ENCODE results near the gene ARHGAP30. TPM values are rescaled to one million over a fixed set of nuclear protein-coding genes. Genes with fewer than 3 reads are reported as not detected.

The ARHGAP30 gene
- total RNA-seq, 1 experiment from 2014 or later = 0.36 TPM

DNA sequence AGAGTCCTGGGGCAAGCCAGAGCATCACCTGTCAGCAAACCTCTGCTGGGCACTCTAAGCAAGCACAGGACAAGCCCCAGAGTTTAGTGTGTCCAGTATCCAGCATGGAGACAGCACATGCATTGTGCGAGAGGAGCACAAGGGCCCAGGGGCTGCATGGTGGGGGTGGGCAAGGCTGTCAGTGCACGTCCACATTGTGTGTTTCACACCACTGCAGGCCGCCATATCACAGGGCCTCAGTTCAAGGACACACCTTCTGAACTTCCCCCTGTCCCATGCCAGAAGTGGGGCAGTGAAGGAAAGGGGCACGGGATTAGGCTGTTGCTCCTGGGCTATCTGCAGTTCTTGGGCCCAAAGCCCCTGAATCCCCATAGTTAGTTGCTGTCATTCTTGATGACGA lies 30.1 kb downstream of the ARHGAP30 start:
- TF ChIP-seq SIN3A (IDR thresholded peaks at IDR 0.05; ENCODE audit: borderline replicate concordance, insufficient read depth, low read depth, low read length) (no peak), CTCF (IDR thresholded peaks at IDR 0.05) (no peak), POLR2AphosphoS5 (IDR thresholded peaks at IDR 0.05; ENCODE audit: low read depth, low read length) (no peak), REST (IDR thresholded peaks at IDR 0.05; ENCODE audit: insufficient read depth in 1 of 2, low read depth in 2 of 2, low read length in 1 of 2) (no peak), TCF7L2 (IDR thresholded peaks at IDR 0.05; ENCODE audit: low read depth, low read length) (no peak)
- H3K27ac ChIP-seq (ENCODE audit: low read length) = no peak overlapping the region
- peaks cover 9% of the 10 kb centered on the region for H3K36me3 ChIP-seq (ENCODE audit: control insufficient read depth, insufficient read depth, low read length)
- ChIA-PET CTCF (no interaction called here), POLR2A (no interaction called here)
- BruUV-seq (replicated peaks) = no TSS peak
- intact Hi-C loops (cut with micrococcal nuclease; ENCODE audit: unreplicated experiment) (no loop called here), in situ Hi-C loops (cut with HindIII; ENCODE audit: low pct_unique_long_range_greater_than_20kb, low sequenced_read_pairs) (no loop called here)
- ATAC-seq = no peak
- peaks cover 15% of the 10 kb centered on the region for H3K4me1 ChIP-seq (ENCODE audit: control insufficient read depth, insufficient read depth, low read length)
- H3K4me3 ChIP-seq (ENCODE audit: low read depth in 2 of 2, low read length in 2 of 2) = no peak overlapping the region
- H3K9me3 ChIP-seq (ENCODE audit: control insufficient read depth, insufficient read depth, low read depth, low read length) = no peaks in the 10 kb centered on the region
- no peaks in the 10 kb centered on the region for H3K27me3 ChIP-seq (ENCODE audit: control insufficient read depth, insufficient read depth, low read length)
- DNase-seq (ENCODE audit: low read depth, low spot score) = no peak

DNA sequence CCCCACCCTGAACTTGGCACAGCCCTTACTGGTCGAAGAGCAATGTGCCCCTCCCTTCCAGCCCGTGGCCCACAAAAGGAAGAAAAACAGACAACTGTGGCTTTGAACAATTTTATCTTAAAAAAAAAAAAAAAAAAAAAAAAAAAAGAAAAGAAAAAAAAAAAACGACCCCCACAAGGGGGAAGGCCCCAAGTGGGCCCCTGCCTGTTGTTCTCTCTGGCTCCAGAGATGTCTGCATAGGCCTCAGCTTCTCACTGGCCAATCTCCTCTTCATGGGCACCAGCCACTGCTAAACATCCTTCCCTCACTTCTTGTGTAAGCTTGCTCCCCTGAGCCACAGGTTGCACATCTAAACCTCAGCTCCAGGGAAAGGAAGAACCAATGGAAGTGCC lies 30.5 kb downstream of the ARHGAP30 start:
- Histone ChIP-seq H3K4me1 (ENCODE audit: control insufficient read depth, insufficient read depth, low read length) (peaks cover 11% of the 10 kb centered on the region), H3K9me3 (ENCODE audit: control insufficient read depth, insufficient read depth, low read depth, low read length) (no peaks in the 10 kb centered on the region), H3K36me3 (ENCODE audit: control insufficient read depth, insufficient read depth, low read length) (peaks cover 9% of the 10 kb centered on the region), H3K27me3 (ENCODE audit: control insufficient read depth, insufficient read depth, low read length) (no peaks in the 10 kb centered on the region), H3K4me3 (ENCODE audit: low read depth in 2 of 2, low read length in 2 of 2) (peak overlapping the region; percentile 68 to 84), H3K27ac (ENCODE audit: low read length) (peak overlapping the region; percentile 70)
- TF ChIP-seq REST (IDR thresholded peaks at IDR 0.05; ENCODE audit: insufficient read depth in 1 of 2, low read depth in 2 of 2, low read length in 1 of 2) (no peak), TCF7L2 (IDR thresholded peaks at IDR 0.05; ENCODE audit: low read depth, low read length) (no peak), CTCF (IDR thresholded peaks at IDR 0.05) (no peak), POLR2AphosphoS5 (IDR thresholded peaks at IDR 0.05; ENCODE audit: low read depth, low read length) (no peak), SIN3A (IDR thresholded peaks at IDR 0.05; ENCODE audit: borderline replicate concordance, insufficient read depth, low read depth, low read length) (no peak)
- intact Hi-C loops (cut with micrococcal nuclease; ENCODE audit: unreplicated experiment) = no loop called here
- ChIA-PET POLR2A (no interaction called here), CTCF (no interaction called here)
- BruUV-seq (replicated peaks) = no TSS peak
- ATAC-seq (no peak), DNase-seq (ENCODE audit: low read depth, low spot score) (no peak)
- in situ Hi-C loops (cut with HindIII; ENCODE audit: low pct_unique_long_range_greater_than_20kb, low sequenced_read_pairs) = no loop called here

All from Panc1 (cell line).